Neural cell (in vitro differentiated cells): ENCODE measurements around the gene CST4. TPM values are rescaled to one million over a fixed set of nuclear protein-coding genes. Genes with fewer than 3 reads are reported as not detected.
"Not testable (repeated sequence)": the region's sequence is repeated elsewhere in the genome, so short reads cannot be mapped to it uniquely, and the experiment has no call there.

Source experiments
- H2AFZ ChIP-seq: fragments of 200-600, 300-800 bp; sonication (generic), shearing (Covaris generic); 2 replicates; pipeline ENCODE4 v1.6.0; 2014; ENCODE audit warnings: low read depth, mild to moderate bottlenecking, antibody characterized with exemption, low read length, moderate library complexity
- H3F3A ChIP-seq: fragments of 200-600 bp; shearing (Covaris generic); 2 replicates; pipeline ENCODE4 v1.6.1; 2016; ENCODE audit warnings: mild to moderate bottlenecking, moderate library complexity, mixed read lengths, antibody characterized with exemption, low read length; ENCODE audit not compliant: insufficient read depth, poor library complexity, severe bottlenecking
- H3K27ac ChIP-seq: fragments of 200-600, 300-800 bp; sonication (generic), shearing (Covaris generic); 2 replicates; pipeline ENCODE4 v1.5.1; 2014; ENCODE audit warnings: mild to moderate bottlenecking, low read length, moderate library complexity
- H3K27me3 ChIP-seq: fragments of 300-800, 200-600 bp; sonication (generic), shearing (Covaris generic); 2 replicates; pipeline ENCODE4 v1.6.0; 2014; ENCODE audit warnings: mild to moderate bottlenecking, low read depth, low read length, moderate library complexity; ENCODE audit not compliant: insufficient read depth
- H3K36me3 ChIP-seq: fragments of 300-800, 200-600 bp; sonication (generic), shearing (Covaris generic); 2 replicates; pipeline ENCODE4 v1.5.1; 2014; ENCODE audit warnings: mild to moderate bottlenecking, antibody characterized with exemption, low read length, moderate library complexity; ENCODE audit not compliant: insufficient read depth
- H3K4me2 ChIP-seq: fragments of 300-800, 200-600 bp; sonication (generic), shearing (Covaris generic); 2 replicates; pipeline ENCODE4 v1.6.0; 2014; ENCODE audit warnings: mild to moderate bottlenecking, low read length
- H3K4me3 ChIP-seq: fragments of 300-800, 200-600 bp; sonication (generic), shearing (Covaris generic); 2 replicates; pipeline ENCODE4 v1.5.1; 2014; ENCODE audit warnings: mild to moderate bottlenecking, low read length, moderate library complexity
- H3K79me2 ChIP-seq: fragments of 200-600 bp; shearing (Covaris generic); replicated peaks from 2 replicates; pipeline ENCODE4 v1.6.0; 2014; ENCODE audit warnings: mild to moderate bottlenecking, low read length, moderate library complexity; ENCODE audit not compliant: insufficient read depth
- H3K9ac ChIP-seq: fragments of 300-800, 200-600 bp; sonication (generic), shearing (Covaris generic); 2 replicates; pipeline ENCODE4 v1.6.1; 2016; ENCODE audit warnings: mild to moderate bottlenecking, low read length, mixed read lengths
- H3K9me2 ChIP-seq: fragments of 200-600 bp; shearing (Covaris generic); 2 replicates; pipeline ENCODE4 v1.6.1; 2016; ENCODE audit warnings: mild to moderate bottlenecking, low read length, mixed read lengths; ENCODE audit not compliant: insufficient read depth
- H3K9me3 ChIP-seq: fragments of 200-600, 300-800 bp; sonication (generic), shearing (Covaris generic); 2 replicates; pipeline ENCODE4 v1.6.1; 2016; ENCODE audit warnings: mild to moderate bottlenecking, mixed run types, low read length, moderate library complexity, mixed read lengths
- H4K20me1 ChIP-seq: fragments of 200-600 bp; shearing (Covaris generic); 2 replicates; pipeline ENCODE4 v1.6.1; 2016; ENCODE audit warnings: mild to moderate bottlenecking, mixed run types; ENCODE audit not compliant: insufficient read depth
- CTCF ChIP-seq: fragments of 450-650 bp; IDR thresholded peaks from 2 replicates; pipeline ENCODE4 v1.5.1; 2014; ENCODE audit warnings: antibody characterized with exemption, mild to moderate bottlenecking, moderate library complexity; ENCODE audit not compliant: poor library complexity, severe bottlenecking
- EP300 ChIP-seq: fragments of 450-650 bp; conservative IDR thresholded peaks from 2 replicates; pipeline ENCODE4 v1.6.1; 2014; ENCODE audit warnings: antibody characterized with exemption, mild to moderate bottlenecking, moderate library complexity; ENCODE audit not compliant: poor library complexity, severe bottlenecking
- EZH2 ChIP-seq: fragments of 200-600, 300-800 bp; shearing (Covaris generic), sonication (generic); IDR thresholded peaks from 2 replicates; pipeline ENCODE4 v1.6.1; 2014; ENCODE audit warnings: antibody characterized with exemption, low read length, borderline replicate concordance, mild to moderate bottlenecking; ENCODE audit not compliant: insufficient read depth, poor library complexity, severe bottlenecking
- MXI1 ChIP-seq: fragments of 450-650 bp; conservative IDR thresholded peaks from 2 replicates; pipeline ENCODE4 v1.6.1; 2014; ENCODE audit warnings: antibody characterized with exemption, mild to moderate bottlenecking; ENCODE audit not compliant: poor library complexity, severe bottlenecking
- POLR2AphosphoS5 ChIP-seq: IDR thresholded peaks from 2 replicates; pipeline ENCODE4 v1.6.1; 2012
- RAD21 ChIP-seq: fragments of 450-650 bp; conservative IDR thresholded peaks from 2 replicates; pipeline ENCODE4 v1.6.1; 2014; ENCODE audit warnings: antibody characterized with exemption, mild to moderate bottlenecking, moderate library complexity
- REST ChIP-seq: IDR thresholded peaks from 2 replicates; pipeline ENCODE4 v1.6.1; 2012; ENCODE audit warnings: borderline replicate concordance
- SMC3 ChIP-seq: fragments of 450-650 bp; conservative IDR thresholded peaks from 2 replicates; pipeline ENCODE4 v1.6.1; 2014; ENCODE audit warnings: antibody characterized with exemption, mild to moderate bottlenecking, moderate library complexity; ENCODE audit not compliant: poor library complexity
- TAF1 ChIP-seq: IDR thresholded peaks from 2 replicates; pipeline ENCODE4 v1.6.1; 2012; ENCODE audit warnings: low read depth
- polyA plus RNA-seq: library from polyadenylated mRNA; depleted of rRNA; stranded (reverse); fragments of >200 nt; gene quantifications from 2 replicates; pipeline ENCODE4 v1.2.3, GENCODE V29; 2014

Gene CST4
- polyA plus RNA-seq, 1 donor from 2014 or later: not detected

- no peak overlapping the region for H3K4me3 ChIP-seq
- H4K20me1 ChIP-seq: no peaks in the 10 kb centered on the region
- no peaks in the 10 kb centered on the region for H3K36me3 ChIP-seq
- H3F3A ChIP-seq: no peaks in the 10 kb centered on the region
- no peak overlapping the region for H3K9ac ChIP-seq
- no peaks in the 10 kb centered on the region for H3K27me3 ChIP-seq
- no peak overlapping the region for H2AFZ ChIP-seq
- no peaks in the 10 kb centered on the region for H3K79me2 ChIP-seq
- H3K9me2 ChIP-seq: no peaks in the 10 kb centered on the region
- no peak overlapping the region for H3K27ac ChIP-seq
- no peaks in the 10 kb centered on the region for H3K9me3 ChIP-seq
- no peak overlapping the region for H3K4me2 ChIP-seq
- TF ChIP-seq SMC3: no peak
- no peak for TF ChIP-seq EP300
Observed at GRCh38 chr20:23721962-23722361, 33.1 kb upstream of the CST4 start.

- H3K9me2 ChIP-seq, H3K4me3 ChIP-seq, H3K27ac ChIP-seq, H3K9ac ChIP-seq, H3K36me3 ChIP-seq, H3K4me2 ChIP-seq, H2AFZ ChIP-seq, H3K27me3 ChIP-seq, H3K9me3 ChIP-seq, H3K79me2 ChIP-seq, H4K20me1 ChIP-seq, H3F3A ChIP-seq: not testable (repeated sequence)
Observed at GRCh38 chr20:23719351-23719750, 30.5 kb upstream of the CST4 start.

- not testable (repeated sequence) for H3K9me3 ChIP-seq, H3K27ac ChIP-seq, H3K27me3 ChIP-seq, H2AFZ ChIP-seq, H3K9me2 ChIP-seq, H3K9ac ChIP-seq, H3F3A ChIP-seq, H3K4me2 ChIP-seq, H3K36me3 ChIP-seq, H3K4me3 ChIP-seq, H3K79me2 ChIP-seq, H4K20me1 ChIP-seq
Observed at GRCh38 chr20:23711778-23712177, 22.9 kb upstream of the CST4 start.

GRCh38 chr20:23710771-23711170, 21.9 kb upstream of the CST4 start:
- TF ChIP-seq EZH2: no peak
- TF ChIP-seq RAD21: no peak
- TF ChIP-seq MXI1: no peak
- TF ChIP-seq EP300: no peak
- TF ChIP-seq POLR2AphosphoS5: no peak
- no peak for TF ChIP-seq TAF1
- TF ChIP-seq REST: no peak
- no peak for TF ChIP-seq CTCF
- no peak for TF ChIP-seq SMC3
- no peak overlapping the region for H3K27ac ChIP-seq
- H3K27me3 ChIP-seq: no peaks in the 10 kb centered on the region
- H2AFZ ChIP-seq: no peak overlapping the region
- no peak overlapping the region for H3K9ac ChIP-seq
- no peaks in the 10 kb centered on the region for H3K36me3 ChIP-seq
- H3K9me3 ChIP-seq: no peaks in the 10 kb centered on the region
- no peak overlapping the region for H3K4me2 ChIP-seq
- no peaks in the 10 kb centered on the region for H3K79me2 ChIP-seq
- H4K20me1 ChIP-seq: no peaks in the 10 kb centered on the region
- H3K4me3 ChIP-seq: no peak overlapping the region
- H3F3A ChIP-seq: no peaks in the 10 kb centered on the region
- H3K9me2 ChIP-seq: no peaks in the 10 kb centered on the region
